Fibroblast of mammary gland (primary cell): ENCODE results near the gene ELOF1.

Experiments used
- DNase-seq: peaks from one replicate; pipeline ENCODE4 v3.0.0-alpha.2; 2010; ENCODE audit warnings: low read depth
- H3K4me3 ChIP-seq: 2 replicates; pipeline ENCODE4 v1.5.1; 2011; ENCODE audit warnings: low read depth, mild to moderate bottlenecking, low read length, moderate library complexity; ENCODE audit not compliant: control insufficient read depth
- CTCF ChIP-seq: conservative IDR thresholded peaks from 2 replicates; pipeline ENCODE4 v1.5.1; 2011; ENCODE audit warnings: low read depth, low read length, inconsistent platforms; ENCODE audit not compliant: control insufficient read depth, insufficient read depth

The ELOF1 gene

GRCh38 chr19:11547929-11548700 lies 10.9 kb downstream of the ELOF1 start:
- no peak for DNase-seq
- TF ChIP-seq CTCF, result no peak

GRCh38 chr19:11541238-11541637 lies 17.8 kb downstream of the ELOF1 start:
- no peak for DNase-seq

More at GRCh38 chr19:11547929-11548700, 10.9 kb downstream of the ELOF1 start:
- no peak overlapping the region for H3K4me3 ChIP-seq

GRCh38 chr19:11540645-11541044 lies 18.4 kb downstream of the ELOF1 start:
- DNase-seq, result no peak
- no peak overlapping the region for H3K4me3 ChIP-seq

More at GRCh38 chr19:11541238-11541637, 17.8 kb downstream of the ELOF1 start:
- H3K4me3 ChIP-seq, result no peak overlapping the region
- no peak for TF ChIP-seq CTCF

GRCh38 chr19:11539495-11540365 lies 19.3 kb downstream of the ELOF1 start:
- no peak for DNase-seq
- no peak overlapping the region for H3K4me3 ChIP-seq
- TF ChIP-seq CTCF, result no peak

More at GRCh38 chr19:11540645-11541044, 18.4 kb downstream of the ELOF1 start:
- no peak for TF ChIP-seq CTCF

- no peak for TF ChIP-seq CTCF
- H3K4me3 ChIP-seq, result no peak within 1 kb of the TSS
- peak; percentile 25 for DNase-seq
Observed at GRCh38 chr19:11538232-11539036, 20.6 kb downstream of the ELOF1 start, which contains the start of gene CNN1. CNN1 (plus strand) TSS chr19:11538851; CDS start chr19:11538928, 77 bp downstream.
